GM21723 (cell line): ENCODE measurements around the gene FOXK2.

Experiments used
- ATAC-seq: cut with Tn5 transposase; IDR thresholded peaks from one replicate; pipeline ENCODE4 v1.9.1; 2021; ENCODE audit warnings: mild to moderate bottlenecking, moderate library complexity; ENCODE audit not compliant: unreplicated experiment

The FOXK2 gene

GRCh38 chr17:82518826-82519810 is at the start of gene FOXK2:
Gene FOXK2 (plus strand): TSS chr17:82519732. CDS start chr17:82519889, 157 bp downstream.
- peak; percentile 93 for ATAC-seq

GRCh38 chr17:82470065-82470464 is 49.5 kb upstream of the FOXK2 start:
- no peak for ATAC-seq

GRCh38 chr17:82474223-82475010 is 45.1 kb upstream of the FOXK2 start:
- ATAC-seq: no peak

- no peak for ATAC-seq
Measured at GRCh38 chr17:82475458-82475857, 44.1 kb upstream of the FOXK2 start.

GRCh38 chr17:82477934-82478333 is 41.6 kb upstream of the FOXK2 start:
- ATAC-seq: no peak

- no peak for ATAC-seq
Measured at GRCh38 chr17:82479602-82480001, 39.9 kb upstream of the FOXK2 start.

- ATAC-seq: no peak
Measured at GRCh38 chr17:82480318-82480717, 39.2 kb upstream of the FOXK2 start.

- ATAC-seq: no peak
Measured at GRCh38 chr17:82483204-82483660, 36.3 kb upstream of the FOXK2 start.

GRCh38 chr17:82483836-82484235 is 35.7 kb upstream of the FOXK2 start:
- no peak for ATAC-seq

- ATAC-seq: no peak
Measured at GRCh38 chr17:82486231-82487094, 33.1 kb upstream of the FOXK2 start.

GRCh38 chr17:82487910-82488309 is 31.6 kb upstream of the FOXK2 start:
- no peak for ATAC-seq

GRCh38 chr17:82489117-82489516 is 30.4 kb upstream of the FOXK2 start:
- ATAC-seq: no peak

GRCh38 chr17:82489851-82490511 is 29.6 kb upstream of the FOXK2 start:
- ATAC-seq: no peak

- no peak for ATAC-seq
Measured at GRCh38 chr17:82490512-82491195, 28.9 kb upstream of the FOXK2 start.

- ATAC-seq: no peak
Measured at GRCh38 chr17:82491196-82491530, 28.4 kb upstream of the FOXK2 start.

- ATAC-seq: no peak
Measured at GRCh38 chr17:82491533-82491932, 28.0 kb upstream of the FOXK2 start.

GRCh38 chr17:82492643-82493225 is 26.8 kb upstream of the FOXK2 start:
- no peak for ATAC-seq

GRCh38 chr17:82493226-82493781 is 26.2 kb upstream of the FOXK2 start:
- no peak for ATAC-seq
